Sigmoid colon (tissue), 7 donors: Measurements from ENCODE around the gene SFRP2. TPM values are rescaled to one million over a fixed set of nuclear protein-coding genes. Genes with fewer than 3 reads are reported as not detected.

Source experiments
- DNase-seq: peaks from one replicate; pipeline ENCODE4 v3.0.0-alpha.2; 2019
- H3K27ac ChIP-seq, 4 donors: fragments of 200-600 bp; sonication (generic); one replicate each; pipeline ENCODE4 v1.5.1; 2016 to 2019; ENCODE audit warnings: mild to moderate bottlenecking in 1 of 4
- H3K27me3 ChIP-seq, 3 donors: fragments of 200-600 bp; sonication (generic); one replicate each; pipeline ENCODE4 v1.5.1; 2019; ENCODE audit warnings: mild to moderate bottlenecking in 1 of 3
- H3K36me3 ChIP-seq, 4 donors: fragments of 200-600 bp; sonication (generic); one replicate each; pipeline ENCODE4 v1.5.1; 2016 to 2019
- H3K4me1 ChIP-seq, 4 donors: fragments of 200-600 bp; sonication (generic); one replicate each; pipeline ENCODE4 v1.5.1; 2017 to 2019
- H3K4me3 ChIP-seq, 4 donors: fragments of 200-600 bp; sonication (generic); one replicate each; pipeline ENCODE4 v1.5.1; 2017 to 2019; ENCODE audit warnings: mild to moderate bottlenecking in 2 of 4, moderate library complexity in 1 of 4
- H3K9me3 ChIP-seq, 4 donors: fragments of 200-600 bp in 3 of 4; sonication (generic) in 3 of 4; one replicate each; pipeline versions ENCODE4 v1.5.1 to v1.6.1; 2013 to 2019
- CTCF ChIP-seq, 4 experiments: fragments of 450-650 bp in 3 of 4; fragments of 200-600 bp in 1 of 4; IDR thresholded peaks; one replicate each; pipeline ENCODE4 v1.5.1; 2016 to 2019; ENCODE audit warnings: antibody characterized with exemption in 4 of 4, mild to moderate bottlenecking in 3 of 4, moderate library complexity in 2 of 4
- EP300 ChIP-seq, 4 donors: sonication (generic); formaldehyde crosslinking; IDR thresholded peaks; one replicate each; pipeline ENCODE4 v1.6.1; 2017; ENCODE audit warnings: antibody characterized with exemption in 4 of 4
- POLR2A ChIP-seq, 2 donors: fragments of 450-650 bp; IDR thresholded peaks; one replicate each; pipeline ENCODE4 v1.6.1; 2016; ENCODE audit warnings: antibody characterized with exemption in 2 of 2, mild to moderate bottlenecking in 2 of 2, moderate library complexity in 2 of 2
- POLR2AphosphoS5 ChIP-seq, 4 donors: sonication (generic); formaldehyde crosslinking; IDR thresholded peaks; one replicate each; pipeline ENCODE4 v1.6.1; 2017; ENCODE audit warnings: antibody characterized with exemption in 4 of 4
- WGBS, 2 donors: extraction: QIAGEN DNeasy Blood & Tissue Kit; methylation state at CpG; one replicate each; pipeline ENCODE4 v1.1.7; 2013; 5-methylcytosine and 5-hydroxymethylcytosine counted together
- intact Hi-C: fragments of 100-400 bp; cut with DNase I; formaldehyde crosslinking; loops from one replicate; pipeline ENCODE4 v1.15.1; 2023
- polyA plus RNA-seq, 3 donors: library from polyadenylated mRNA; stranded (reverse); fragments of 200-250 nt; gene quantifications; one replicate each; pipeline ENCODE4 v1.2.3, GENCODE V29; 2013
- total RNA-seq, 4 donors: library from RNA; depleted of rRNA; stranded (reverse); fragments of >200 nt; gene quantifications; one replicate each; pipeline ENCODE4 v1.1.0, GENCODE V29; 2016
- donor health status: healthy with polysubstance abuse.
- donor health status: Bipolar disorder and iron deficiency.
- donor health status: healthy.

The SFRP2 gene
- total and polyA plus RNA-seq, 7 donors: 2.0 to 64.8 (median 25.4) TPM; not detected in 1

GRCh38 chr4:153823483-153823882 is 34.6 kb upstream of the SFRP2 start:
- intact Hi-C loops: no loop called here
- no peak for TF ChIP-seq POLR2AphosphoS5 (IDR thresholded peaks at IDR 0.05)
- H3K27ac ChIP-seq: no peak overlapping the region
- H3K36me3 ChIP-seq: no peaks in the 10 kb centered on the region
- no peaks in the 10 kb centered on the region for H3K4me1 ChIP-seq
- no peaks in the 10 kb centered on the region for H3K27me3 ChIP-seq
- 78 to 93% methylated on average over 1 of the region's 1 CpG for WGBS, 2 donors
- peaks cover 0 to 5% (median 0%) of the 10 kb centered on the region in 4 donors for H3K9me3 ChIP-seq
- no peak for DNase-seq
- no peak overlapping the region for H3K4me3 ChIP-seq

GRCh38 chr4:153822316-153822715 is 33.4 kb upstream of the SFRP2 start:
- Histone ChIP-seq H3K4me1 (no peaks in the 10 kb centered on the region), H3K4me3 (no peak overlapping the region), H3K36me3 (no peaks in the 10 kb centered on the region), H3K27ac (no peak overlapping the region), H3K27me3 (no peaks in the 10 kb centered on the region), H3K9me3 (peaks cover 0 to 5% (median 0%) of the 10 kb centered on the region in 4 donors)
- TF ChIP-seq CTCF (IDR thresholded peaks at IDR 0.05) (no peak), EP300 (IDR thresholded peaks at IDR 0.05) (no peak)
- intact Hi-C loops: no loop called here
- 62% methylated on average over 3 of the region's 3 CpGs for WGBS, 2 donors
- no peak for DNase-seq

- H3K27me3 ChIP-seq: no peaks in the 10 kb centered on the region
- intact Hi-C loops: no loop called here
- H3K27ac ChIP-seq: no peak overlapping the region
- peaks cover 0 to 5% (median 0%) of the 10 kb centered on the region in 4 donors for H3K9me3 ChIP-seq
- H3K36me3 ChIP-seq: no peaks in the 10 kb centered on the region
- TF ChIP-seq EP300 (IDR thresholded peaks at IDR 0.05) (no peak), POLR2A (IDR thresholded peaks at IDR 0.05) (no peak), POLR2AphosphoS5 (IDR thresholded peaks at IDR 0.05) (no peak), CTCF (IDR thresholded peaks at IDR 0.05) (no peak)
- no peaks in the 10 kb centered on the region for H3K4me1 ChIP-seq
- H3K4me3 ChIP-seq: no peak overlapping the region
- no peak for DNase-seq
These were observed 28.6 kb upstream of the SFRP2 start for GRCh38 chr4:153817466-153817865.

GRCh38 chr4:153816542-153816941 is 27.7 kb upstream of the SFRP2 start:
- no peak for DNase-seq
- no peak for TF ChIP-seq POLR2A (IDR thresholded peaks at IDR 0.05)
- no peak for TF ChIP-seq CTCF (IDR thresholded peaks at IDR 0.05)
- TF ChIP-seq EP300 (IDR thresholded peaks at IDR 0.05): no peak
- no peak for TF ChIP-seq POLR2AphosphoS5 (IDR thresholded peaks at IDR 0.05)
- H3K36me3 ChIP-seq: no peaks in the 10 kb centered on the region
- H3K27ac ChIP-seq: no peak overlapping the region
- no peaks in the 10 kb centered on the region for H3K27me3 ChIP-seq
- 41 to 54% methylated on average over 2 of the region's 2 CpGs for WGBS, 2 donors
- H3K4me1 ChIP-seq: no peaks in the 10 kb centered on the region
- intact Hi-C loops: no loop called here
- no peak overlapping the region for H3K4me3 ChIP-seq
- H3K9me3 ChIP-seq: peaks cover 0 to 5% (median 0%) of the 10 kb centered on the region in 4 donors

- Histone ChIP-seq H3K27ac (no peak overlapping the region), H3K4me1 (no peaks in the 10 kb centered on the region), H3K4me3 (no peak overlapping the region), H3K9me3 (peaks cover 0 to 4% (median 0%) of the 10 kb centered on the region in 4 donors), H3K36me3 (no peaks in the 10 kb centered on the region), H3K27me3 (no peaks in the 10 kb centered on the region)
- DNase-seq: no peak
- WGBS, 2 donors: 86 to 88% methylated on average over 2 of the region's 2 CpGs
- TF ChIP-seq EP300 (IDR thresholded peaks at IDR 0.05) (no peak), POLR2AphosphoS5 (IDR thresholded peaks at IDR 0.05) (no peak), CTCF (IDR thresholded peaks at IDR 0.05) (no peak), POLR2A (IDR thresholded peaks at IDR 0.05) (no peak)
- intact Hi-C loops: no loop called here
These were observed 25.9 kb upstream of the SFRP2 start for GRCh38 chr4:153814789-153815188.
